Sigmoid colon (tissue), 7 donors: ENCODE data around the gene ELF1. TPM values are rescaled to one million over a fixed set of nuclear protein-coding genes. Genes with fewer than 3 reads are reported as not detected.

ENCODE experiments used
- DNase-seq: peaks from one replicate; pipeline ENCODE4 v3.0.0-alpha.2; 2019
- H3K27ac ChIP-seq, 4 donors: fragments of 200-600 bp; sonication (generic); one replicate each; pipeline ENCODE4 v1.5.1; 2016 to 2019; ENCODE audit warnings: mild to moderate bottlenecking in 1 of 4
- H3K27me3 ChIP-seq, 3 donors: fragments of 200-600 bp; sonication (generic); one replicate each; pipeline ENCODE4 v1.5.1; 2019; ENCODE audit warnings: mild to moderate bottlenecking in 1 of 3
- H3K36me3 ChIP-seq, 4 donors: fragments of 200-600 bp; sonication (generic); one replicate each; pipeline ENCODE4 v1.5.1; 2016 to 2019
- H3K4me1 ChIP-seq, 4 donors: fragments of 200-600 bp; sonication (generic); one replicate each; pipeline ENCODE4 v1.5.1; 2017 to 2019
- H3K4me3 ChIP-seq, 4 donors: fragments of 200-600 bp; sonication (generic); one replicate each; pipeline ENCODE4 v1.5.1; 2017 to 2019; ENCODE audit warnings: mild to moderate bottlenecking in 2 of 4, moderate library complexity in 1 of 4
- H3K9me3 ChIP-seq, 4 donors: fragments of 200-600 bp in 3 of 4; sonication (generic) in 3 of 4; one replicate each; pipeline versions ENCODE4 v1.5.1 to v1.6.1; 2013 to 2019
- CTCF ChIP-seq, 4 experiments: fragments of 450-650 bp in 3 of 4; fragments of 200-600 bp in 1 of 4; IDR thresholded peaks; one replicate each; pipeline ENCODE4 v1.5.1; 2016 to 2019; ENCODE audit warnings: antibody characterized with exemption in 4 of 4, mild to moderate bottlenecking in 3 of 4, moderate library complexity in 2 of 4
- EP300 ChIP-seq, 4 donors: sonication (generic); formaldehyde crosslinking; IDR thresholded peaks; one replicate each; pipeline ENCODE4 v1.6.1; 2017; ENCODE audit warnings: antibody characterized with exemption in 4 of 4
- POLR2A ChIP-seq, 2 donors: fragments of 450-650 bp; IDR thresholded peaks; one replicate each; pipeline ENCODE4 v1.6.1; 2016; ENCODE audit warnings: antibody characterized with exemption in 2 of 2, mild to moderate bottlenecking in 2 of 2, moderate library complexity in 2 of 2
- POLR2AphosphoS5 ChIP-seq, 4 donors: sonication (generic); formaldehyde crosslinking; IDR thresholded peaks; one replicate each; pipeline ENCODE4 v1.6.1; 2017; ENCODE audit warnings: antibody characterized with exemption in 4 of 4
- WGBS, 2 donors: extraction: QIAGEN DNeasy Blood & Tissue Kit; methylation state at CpG; one replicate each; pipeline ENCODE4 v1.1.7; 2013; 5-methylcytosine and 5-hydroxymethylcytosine counted together
- intact Hi-C: fragments of 100-400 bp; cut with DNase I; formaldehyde crosslinking; loops from one replicate; pipeline ENCODE4 v1.15.1; 2023
- polyA plus RNA-seq, 3 donors: library from polyadenylated mRNA; stranded (reverse); fragments of 200-250 nt; gene quantifications; one replicate each; pipeline ENCODE4 v1.2.3, GENCODE V29; 2013
- total RNA-seq, 4 donors: library from RNA; depleted of rRNA; stranded (reverse); fragments of >200 nt; gene quantifications; one replicate each; pipeline ENCODE4 v1.1.0, GENCODE V29; 2016
- donor health status: healthy with polysubstance abuse.
- donor health status: Bipolar disorder and iron deficiency.
- donor health status: healthy.

The ELF1 gene
- total and polyA plus RNA-seq, 7 donors: 31.8 to 68.5 (median 47.4) TPM

GRCh38 chr13:40983259-40983658 lies 35.9 kb downstream of the ELF1 start:
- TF ChIP-seq POLR2A (IDR thresholded peaks at IDR 0.05) (no peak), EP300 (IDR thresholded peaks at IDR 0.05) (no peak), POLR2AphosphoS5 (IDR thresholded peaks at IDR 0.05) (no peak)
- no peaks in the 10 kb centered on the region for H3K9me3 ChIP-seq
- intact Hi-C loops: no loop called here
- H3K27me3 ChIP-seq: no peaks in the 10 kb centered on the region
- H3K4me3 ChIP-seq: no peak overlapping the region
- WGBS, 2 donors: 50 to 58% methylated on average over 2 of the region's 2 CpGs
- H3K36me3 ChIP-seq: peaks cover 0 to 4% (median 0%) of the 10 kb centered on the region in 4 donors
- peaks cover 0 to 71% (median 39%) of the 10 kb centered on the region in 4 donors for H3K4me1 ChIP-seq
- H3K27ac ChIP-seq: peak overlapping the region; percentile 37 to 65 (median 58)
- no peak for DNase-seq

GRCh38 chr13:40982772-40983171 lies 36.3 kb downstream of the ELF1 start:
- intact Hi-C loops: no loop called here
- Histone ChIP-seq H3K4me3 (peak overlapping the region in 2 of 4 donors; percentile 21 to 27), H3K27me3 (no peaks in the 10 kb centered on the region), H3K36me3 (peaks cover 0 to 4% (median 0%) of the 10 kb centered on the region in 4 donors), H3K27ac (peak overlapping the region; percentile 37 to 65 (median 58)), H3K9me3 (no peaks in the 10 kb centered on the region), H3K4me1 (peaks cover 0 to 67% (median 39%) of the 10 kb centered on the region in 4 donors)
- TF ChIP-seq EP300 (IDR thresholded peaks at IDR 0.05) (peak in 1 of 4 donors; percentile 29), POLR2A (IDR thresholded peaks at IDR 0.05) (peak; percentile 44 to 55), POLR2AphosphoS5 (IDR thresholded peaks at IDR 0.05) (peak; percentile 51 to 88 (median 76)), CTCF (IDR thresholded peaks at IDR 0.05) (no peak)
- WGBS, 2 donors: 6 to 8% methylated on average over 3 of the region's 3 CpGs
- DNase-seq: no peak

GRCh38 chr13:40981949-40982348 lies 37.2 kb downstream of the ELF1 start:
- Histone ChIP-seq H3K4me3 (peak overlapping the region in 3 of 4 donors; percentile 2 to 27 (median 21)), H3K4me1 (peaks cover 0 to 71% (median 39%) of the 10 kb centered on the region in 4 donors), H3K27me3 (no peaks in the 10 kb centered on the region), H3K27ac (peak overlapping the region; percentile 37 to 65 (median 58)), H3K36me3 (peaks cover 0 to 4% (median 0%) of the 10 kb centered on the region in 4 donors), H3K9me3 (no peaks in the 10 kb centered on the region)
- WGBS, 2 donors: 39 to 72% methylated on average over 4 of the region's 4 CpGs
- TF ChIP-seq POLR2A (IDR thresholded peaks at IDR 0.05) (no peak), CTCF (IDR thresholded peaks at IDR 0.05) (no peak), EP300 (IDR thresholded peaks at IDR 0.05) (no peak), POLR2AphosphoS5 (IDR thresholded peaks at IDR 0.05) (no peak)
- no peak for DNase-seq
- intact Hi-C loops: no loop called here

- Histone ChIP-seq H3K4me1 (peaks cover 0 to 71% (median 40%) of the 10 kb centered on the region in 4 donors), H3K9me3 (no peaks in the 10 kb centered on the region), H3K27ac (peak overlapping the region; percentile 37 to 65 (median 58)), H3K36me3 (peaks cover 0 to 4% (median 0%) of the 10 kb centered on the region in 4 donors), H3K27me3 (no peaks in the 10 kb centered on the region), H3K4me3 (peak overlapping the region in 3 of 4 donors; percentile 2 to 27 (median 21))
- WGBS, 2 donors: 44 to 79% methylated on average over 3 of the region's 3 CpGs
- no peak for TF ChIP-seq POLR2A (IDR thresholded peaks at IDR 0.05)
- TF ChIP-seq POLR2AphosphoS5 (IDR thresholded peaks at IDR 0.05): peak in 3 of 4 donors; percentile 23 to 68 (median 36)
- no peak for DNase-seq
- intact Hi-C loops: no loop called here
These were observed 37.8 kb downstream of the ELF1 start for GRCh38 chr13:40981361-40981760.

- no peak for TF ChIP-seq POLR2A (IDR thresholded peaks at IDR 0.05)
- TF ChIP-seq CTCF (IDR thresholded peaks at IDR 0.05): no peak
- TF ChIP-seq POLR2AphosphoS5 (IDR thresholded peaks at IDR 0.05): no peak
- TF ChIP-seq EP300 (IDR thresholded peaks at IDR 0.05): no peak
- Histone ChIP-seq H3K36me3 (peaks cover 0 to 4% (median 0%) of the 10 kb centered on the region in 4 donors), H3K9me3 (no peaks in the 10 kb centered on the region), H3K4me1 (peaks cover 0 to 70% (median 37%) of the 10 kb centered on the region in 4 donors), H3K27ac (peak overlapping the region in 3 of 4 donors; percentile 54 to 65 (median 63)), H3K27me3 (no peaks in the 10 kb centered on the region), H3K4me3 (peak overlapping the region in 2 of 4 donors; percentile 21 to 27)
- intact Hi-C loops: no loop called here
- no peak for DNase-seq
These were observed 38.7 kb downstream of the ELF1 start for GRCh38 chr13:40980461-40980860.
